Neural progenitor cell (in vitro differentiated cells): ENCODE measurements around the gene SLC25A43. TPM values are rescaled to one million over a fixed set of nuclear protein-coding genes. Genes with fewer than 3 reads are reported as not detected.

Source experiments
- DNase-seq: peaks from one replicate; pipeline ENCODE4 v3.0.0-alpha.2; 2016; ENCODE audit warnings: low spot score
- H2AFZ ChIP-seq: fragments of 200-600 bp; sonication (generic); replicated peaks from 2 replicates; pipeline ENCODE4 v1.6.1; 2016; ENCODE audit warnings: antibody characterized with exemption
- H3F3A ChIP-seq: fragments of 200-600 bp; sonication (generic); 2 replicates; pipeline ENCODE4 v1.6.1; 2016; ENCODE audit warnings: antibody characterized with exemption, low read depth
- H3K27ac ChIP-seq: fragments of 200-600 bp; sonication (generic); 2 replicates; pipeline ENCODE4 v1.5.1; 2016; ENCODE audit warnings: mild to moderate bottlenecking
- H3K27me3 ChIP-seq: fragments of 200-600 bp; sonication (generic); 2 replicates; pipeline ENCODE4 v1.6.1; 2016; ENCODE audit warnings: mild to moderate bottlenecking, moderate library complexity
- H3K36me3 ChIP-seq: fragments of 200-600 bp; sonication (generic); 2 replicates; pipeline ENCODE4 v1.5.1; 2016
- H3K4me1 ChIP-seq: fragments of 200-600 bp; sonication (generic); 2 replicates; pipeline ENCODE4 v1.6.1; 2016; ENCODE audit warnings: mixed run types
- H3K4me2 ChIP-seq: fragments of 200-600 bp; sonication (generic); 2 replicates; pipeline ENCODE4 v1.6.1; 2016
- H3K4me3 ChIP-seq: fragments of 200-600 bp; sonication (generic); 2 replicates; pipeline ENCODE4 v1.5.1; 2016
- H3K79me2 ChIP-seq: fragments of 200-600 bp; sonication (generic); 2 replicates; pipeline ENCODE4 v1.6.1; 2016; ENCODE audit warnings: low read depth
- H3K9ac ChIP-seq: fragments of 200-600 bp; sonication (generic); 2 replicates; pipeline ENCODE4 v1.6.1; 2016
- H3K9me3 ChIP-seq: fragments of 200-600 bp; sonication (generic); 2 replicates; pipeline ENCODE4 v1.5.1; 2016; ENCODE audit warnings: low read depth
- H4K20me1 ChIP-seq: fragments of 200-600 bp; sonication (generic); 2 replicates; pipeline ENCODE4 v1.6.1; 2016; ENCODE audit warnings: low read depth
- H3K27ac Mint-ChIP-seq: 3 replicates; pipeline ENCODE4 v1.8.0; 2021; ENCODE audit warnings: mixed read lengths
- H3K27me3 Mint-ChIP-seq: 2 replicates; pipeline ENCODE4 v1.8.0; 2022; ENCODE audit warnings: low read depth, mild to moderate bottlenecking, inconsistent platforms, moderate library complexity, mixed read lengths; ENCODE audit not compliant: insufficient read depth
- H3K36me3 Mint-ChIP-seq: 3 replicates; pipeline ENCODE4 v1.8.0; 2021; ENCODE audit warnings: mixed read lengths
- H3K4me1 Mint-ChIP-seq: 3 replicates; pipeline ENCODE4 v1.8.0; 2021; ENCODE audit warnings: mixed read lengths
- H3K4me3 Mint-ChIP-seq: 3 replicates; pipeline ENCODE4 v1.8.0; 2021; ENCODE audit warnings: mild to moderate bottlenecking, moderate library complexity, mixed read lengths
- H3K9me3 Mint-ChIP-seq: 3 replicates; pipeline ENCODE4 v1.8.0; 2020; ENCODE audit warnings: mixed read lengths
- CTCF ChIP-seq: fragments of 200-600 bp; sonication (generic); IDR thresholded peaks from 2 replicates; pipeline ENCODE4 v1.5.1; 2017; ENCODE audit warnings: antibody characterized with exemption, mild to moderate bottlenecking
- EZH2 ChIP-seq: fragments of 200-600 bp; sonication (generic); IDR thresholded peaks from 2 replicates; pipeline ENCODE4 v1.6.1; 2017; ENCODE audit warnings: antibody characterized with exemption, mild to moderate bottlenecking, moderate library complexity
- EZH2phosphoT487 ChIP-seq: fragments of 200-600 bp; sonication (generic); IDR thresholded peaks from 2 replicates; pipeline ENCODE4 v1.6.1; 2017; ENCODE audit warnings: antibody characterized with exemption
- total RNA-seq: library from RNA; depleted of rRNA; stranded (reverse); fragments of >200 nt; gene quantifications from 2 replicates; pipeline ENCODE4 v1.2.3, GENCODE V29; 2015; ENCODE audit warnings: low replicate concordance

The SLC25A43 gene
- total RNA-seq, 1 donor from 2014 or later = 5.4 TPM

- no peak overlapping the region for H3K27ac ChIP-seq
- no peak for TF ChIP-seq EZH2phosphoT487
- no peak for TF ChIP-seq CTCF
- TF ChIP-seq EZH2 = no peak
- H3K9me3 ChIP-seq = no peaks in the 10 kb centered on the region
- Mint-ChIP-seq H3K4me1 (no peaks in the 10 kb centered on the region), H3K27me3 (peaks cover 2% of the 10 kb centered on the region), H3K27ac (no peak overlapping the region), H3K4me3 (no peak overlapping the region), H3K9me3 (peaks cover 8% of the 10 kb centered on the region), H3K36me3 (no peaks in the 10 kb centered on the region)
- H3K4me2 ChIP-seq = no peak overlapping the region
- H4K20me1 ChIP-seq = no peaks in the 10 kb centered on the region
- no peak overlapping the region for H3K9ac ChIP-seq
- no peak overlapping the region for H2AFZ ChIP-seq
- H3K4me3 ChIP-seq = no peak overlapping the region
- no peaks in the 10 kb centered on the region for H3K27me3 ChIP-seq
- peaks cover 10% of the 10 kb centered on the region for H3K4me1 ChIP-seq
- H3K36me3 ChIP-seq = no peaks in the 10 kb centered on the region
- no peak for DNase-seq
- peaks cover 2% of the 10 kb centered on the region for H3F3A ChIP-seq
- H3K79me2 ChIP-seq = no peaks in the 10 kb centered on the region
Observed at GRCh38 chrX:119424999-119425398, 25.9 kb downstream of the SLC25A43 start.

GRCh38 chrX:119427024-119427794 is 28.1 kb downstream of the SLC25A43 start:
- Mint-ChIP-seq H3K27ac (no peak overlapping the region), H3K4me1 (no peaks in the 10 kb centered on the region), H3K4me3 (no peak overlapping the region), H3K9me3 (peaks cover 10% of the 10 kb centered on the region), H3K36me3 (no peaks in the 10 kb centered on the region), H3K27me3 (peaks cover 2% of the 10 kb centered on the region)
- Histone ChIP-seq H3K27me3 (no peaks in the 10 kb centered on the region), H3F3A (peaks cover 2% of the 10 kb centered on the region), H3K4me1 (peaks cover 10% of the 10 kb centered on the region), H3K9ac (no peak overlapping the region), H3K9me3 (no peaks in the 10 kb centered on the region), H3K4me2 (no peak overlapping the region), H2AFZ (no peak overlapping the region), H3K79me2 (no peaks in the 10 kb centered on the region), H3K27ac (no peak overlapping the region), H4K20me1 (no peaks in the 10 kb centered on the region), H3K36me3 (no peaks in the 10 kb centered on the region), H3K4me3 (no peak overlapping the region)
- no peak for TF ChIP-seq EZH2phosphoT487
- TF ChIP-seq CTCF = no peak
- no peak for TF ChIP-seq EZH2
- peak; percentile 58 for DNase-seq

- no peak overlapping the region for H3K9ac ChIP-seq
- H2AFZ ChIP-seq = no peak overlapping the region
- H3K9me3 ChIP-seq = no peaks in the 10 kb centered on the region
- H3K79me2 ChIP-seq = no peaks in the 10 kb centered on the region
- Mint-ChIP-seq H3K9me3 (peaks cover 10% of the 10 kb centered on the region), H3K27me3 (peaks cover 2% of the 10 kb centered on the region), H3K4me3 (no peak overlapping the region), H3K36me3 (no peaks in the 10 kb centered on the region), H3K4me1 (no peaks in the 10 kb centered on the region), H3K27ac (no peak overlapping the region)
- H3K4me1 ChIP-seq = peaks cover 10% of the 10 kb centered on the region
- no peak overlapping the region for H3K4me3 ChIP-seq
- H3K27ac ChIP-seq = no peak overlapping the region
- H4K20me1 ChIP-seq = no peaks in the 10 kb centered on the region
- H3K36me3 ChIP-seq = no peaks in the 10 kb centered on the region
- no peak overlapping the region for H3K4me2 ChIP-seq
- H3K27me3 ChIP-seq = no peaks in the 10 kb centered on the region
- TF ChIP-seq EZH2phosphoT487 (no peak), EZH2 (no peak), CTCF (no peak)
- peaks cover 2% of the 10 kb centered on the region for H3F3A ChIP-seq
- DNase-seq = no peak
Observed at GRCh38 chrX:119427795-119428185, 28.7 kb downstream of the SLC25A43 start.
